SJSA1 (cell line): ENCODE data around the gene ZNF324. TPM values are rescaled to one million over a fixed set of nuclear protein-coding genes. Genes with fewer than 3 reads are reported as not detected.

ENCODE experiments used
- DNase-seq, 2 experiments: peaks; one replicate each; pipeline ENCODE4 v3.0.0-alpha.2; 2015 to 2020; ENCODE audit warnings: low spot score in 2 of 2, low read depth in 1 of 2
- H3K27ac ChIP-seq: fragments of 250-450 bp; sonication (Bioruptor Pico); 2 replicates; pipeline ENCODE4 v1.5.1; 2020; ENCODE audit warnings: mild to moderate bottlenecking, moderate library complexity
- H3K27me3 ChIP-seq: fragments of 250-450 bp; sonication (Bioruptor Pico); replicated peaks from 2 replicates; pipeline ENCODE4 v1.5.1; 2020; ENCODE audit warnings: mild to moderate bottlenecking, moderate library complexity
- H3K36me3 ChIP-seq: fragments of 250-450 bp; sonication (Bioruptor Pico); 2 replicates; pipeline ENCODE4 v1.5.1; 2020; ENCODE audit warnings: mild to moderate bottlenecking
- H3K4me1 ChIP-seq: fragments of 250-450 bp; sonication (Bioruptor Pico); replicated peaks from 2 replicates; pipeline ENCODE4 v1.6.1; 2021; ENCODE audit warnings: mild to moderate bottlenecking
- H3K4me3 ChIP-seq: fragments of 250-450 bp; sonication (Bioruptor Pico); 2 replicates; pipeline ENCODE4 v1.5.1; 2020; ENCODE audit warnings: mild to moderate bottlenecking
- H3K9me3 ChIP-seq: fragments of 250-450 bp; sonication (Bioruptor Pico); replicated peaks from 2 replicates; pipeline ENCODE4 v1.5.1; 2020; ENCODE audit warnings: mild to moderate bottlenecking
- total RNA-seq: library from RNA; depleted of rRNA; stranded (reverse); fragments of >200 nt; shearing (Covaris generic); gene quantifications from 2 replicates; pipeline ENCODE4 v1.2.3, GENCODE V29; 2014; rRNA removed

ZNF324 gene
- total RNA-seq, 1 experiment from 2014 or later = 15.1 TPM

DNA sequence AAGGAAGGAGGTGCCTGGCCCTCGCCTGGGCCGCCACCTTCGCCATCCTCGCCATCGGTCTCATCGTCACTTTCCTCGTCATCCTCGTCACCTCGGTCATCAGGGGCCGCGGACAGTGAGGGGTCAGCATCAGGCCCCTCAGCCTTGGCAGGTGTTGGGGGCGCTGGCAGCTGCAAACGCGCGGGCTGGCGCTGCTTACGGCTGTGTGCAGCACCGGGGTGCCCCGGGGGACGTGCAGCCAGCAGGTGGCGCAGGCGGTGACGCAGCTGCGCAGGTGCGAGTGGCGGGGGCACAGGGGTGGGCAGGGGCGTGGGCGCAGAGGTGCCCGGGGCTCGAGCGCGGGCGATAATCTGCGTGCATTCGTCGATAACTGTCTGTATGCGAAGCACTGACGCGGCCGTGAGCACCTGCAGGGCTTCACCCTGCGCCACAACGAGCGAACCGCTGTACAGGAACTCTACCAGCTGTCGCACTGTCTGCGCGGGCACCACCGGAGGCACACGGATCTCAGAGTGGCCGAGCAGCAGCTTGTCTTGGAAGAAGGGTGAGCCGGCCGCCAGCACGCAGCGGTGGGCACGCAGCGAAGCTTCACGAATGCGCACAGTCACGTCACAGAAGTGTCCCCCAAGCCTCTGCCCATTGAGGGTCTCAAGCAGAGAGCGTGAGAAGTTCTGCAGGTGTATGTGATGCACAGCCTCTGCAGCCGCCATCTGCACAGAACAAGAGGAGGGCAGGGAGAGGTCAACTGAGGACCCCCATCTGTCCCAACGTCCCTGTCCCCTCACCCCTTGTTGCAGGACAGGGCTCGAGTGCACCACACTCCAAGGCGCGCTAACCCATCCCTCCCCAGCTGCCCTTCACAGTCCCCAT, 50.3 kb downstream of the ZNF324 start:
- H3K36me3 ChIP-seq = peaks cover 38% of the 10 kb centered on the region
- H3K27me3 ChIP-seq = no peaks in the 10 kb centered on the region
- no peaks in the 10 kb centered on the region for H3K9me3 ChIP-seq
- no peak overlapping the region for H3K4me3 ChIP-seq
- no peak overlapping the region for H3K27ac ChIP-seq
- DNase-seq = no peak
- H3K4me1 ChIP-seq = peaks cover 9% of the 10 kb centered on the region

DNA sequence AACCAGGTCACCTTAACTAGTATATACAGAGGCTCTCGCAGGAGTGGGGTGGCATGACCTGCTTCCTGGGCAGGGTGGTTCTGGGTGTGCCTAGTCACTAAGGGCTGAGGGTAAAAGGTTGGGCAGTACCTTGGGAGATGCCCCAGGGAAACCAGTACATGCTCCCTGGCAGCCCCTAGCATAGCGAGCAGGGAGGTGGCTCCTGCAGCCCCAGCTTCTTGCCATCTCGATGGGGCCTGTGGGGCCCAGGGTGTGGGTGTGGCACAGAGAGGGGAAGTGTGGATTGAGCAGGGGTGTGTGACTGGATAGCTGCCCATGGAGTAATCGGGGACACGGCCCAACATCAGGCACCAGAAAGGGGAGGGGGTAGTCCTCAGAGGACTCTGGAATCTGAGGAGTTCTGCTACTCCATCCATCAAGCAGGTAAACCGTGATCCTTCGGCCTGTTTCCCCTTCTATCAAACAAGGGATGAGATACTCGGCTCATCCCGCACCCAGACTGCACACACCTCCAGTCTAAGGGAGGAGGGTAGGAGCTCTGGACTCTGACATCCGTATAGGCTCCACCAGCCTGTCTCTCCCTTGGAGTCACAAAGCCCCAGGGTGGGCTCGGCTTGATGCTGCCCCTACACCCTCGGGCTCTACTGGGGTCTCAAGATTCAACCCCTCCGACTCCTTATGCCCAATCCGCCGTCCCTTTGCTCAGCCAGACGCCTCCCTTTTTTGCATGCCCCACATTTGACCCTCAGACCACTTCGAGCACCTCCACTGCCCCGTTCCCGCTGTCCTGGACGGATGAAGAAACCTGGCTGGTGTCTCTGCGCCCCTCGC, 51.6 kb downstream of the ZNF324 start:
- no peak for DNase-seq
- H3K27me3 ChIP-seq = no peaks in the 10 kb centered on the region
- peaks cover 9% of the 10 kb centered on the region for H3K4me1 ChIP-seq
- H3K4me3 ChIP-seq = peak overlapping the region; percentile 71
- peaks cover 35% of the 10 kb centered on the region for H3K36me3 ChIP-seq
- H3K27ac ChIP-seq = no peak overlapping the region
- H3K9me3 ChIP-seq = no peaks in the 10 kb centered on the region

- Histone ChIP-seq H3K36me3 (peaks cover 30% of the 10 kb centered on the region), H3K27ac (peak overlapping the region; percentile 59), H3K27me3 (no peaks in the 10 kb centered on the region), H3K4me1 (peaks cover 9% of the 10 kb centered on the region), H3K9me3 (no peaks in the 10 kb centered on the region), H3K4me3 (peak overlapping the region; percentile 71)
- DNase-seq = peak in 1 of 2 experiments; percentile 79
Observed at GRCh38 chr19:58519087-58519354, 52.1 kb downstream of the ZNF324 start.

GRCh38 chr19:58519355-58520256, 52.7 kb downstream of the ZNF324 start, which contains the start of gene ZBTB45:
ZBTB45 (minus strand) TSS chr19:58519810; CDS start chr19:58517673, 2,137 bp downstream.
- Histone ChIP-seq H3K36me3 (peaks cover 26% of the 10 kb centered on the region), H3K4me1 (peaks cover 9% of the 10 kb centered on the region)

DNA sequence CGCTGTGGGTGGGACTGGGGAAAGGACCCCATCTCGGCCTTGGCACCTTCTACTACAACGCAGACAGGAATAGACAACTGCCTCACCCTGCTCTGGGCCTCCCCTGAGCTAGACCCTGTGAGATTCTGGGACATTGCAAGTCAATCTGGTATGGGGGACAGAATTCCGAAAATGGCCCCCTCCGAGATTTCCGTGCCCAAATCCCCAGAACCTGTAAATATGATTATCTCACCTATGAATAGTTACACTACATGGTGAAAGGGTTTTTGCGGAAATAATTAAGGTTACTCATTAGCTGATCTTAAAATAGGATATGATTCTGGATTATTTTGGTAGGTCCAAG, 53.3 kb downstream of the ZNF324 start:
- Histone ChIP-seq H3K9me3 (no peaks in the 10 kb centered on the region), H3K27me3 (no peaks in the 10 kb centered on the region), H3K27ac (peak overlapping the region; percentile 59), H3K36me3 (peaks cover 24% of the 10 kb centered on the region), H3K4me1 (peaks cover 9% of the 10 kb centered on the region), H3K4me3 (peak overlapping the region; percentile 71)
- no peak for DNase-seq

More at GRCh38 chr19:58519355-58520256, 52.7 kb downstream of the ZNF324 start, which contains the start of gene ZBTB45:
- peak; percentile 94 to 96 for DNase-seq
- Histone ChIP-seq H3K27me3 (no peaks in the 10 kb centered on the region), H3K9me3 (no peaks in the 10 kb centered on the region), H3K27ac (peak within 1 kb of the TSS; percentile 59), H3K4me3 (peak within 1 kb of the TSS; percentile 71)

GRCh38 chr19:58521651-58522050, 54.8 kb downstream of the ZNF324 start:
- no peak for DNase-seq
- no peaks in the 10 kb centered on the region for H3K27me3 ChIP-seq
- no peaks in the 10 kb centered on the region for H3K9me3 ChIP-seq
- peaks cover 9% of the 10 kb centered on the region for H3K4me1 ChIP-seq
- peaks cover 13% of the 10 kb centered on the region for H3K36me3 ChIP-seq
- no peak overlapping the region for H3K27ac ChIP-seq
- H3K4me3 ChIP-seq = no peak overlapping the region

DNA sequence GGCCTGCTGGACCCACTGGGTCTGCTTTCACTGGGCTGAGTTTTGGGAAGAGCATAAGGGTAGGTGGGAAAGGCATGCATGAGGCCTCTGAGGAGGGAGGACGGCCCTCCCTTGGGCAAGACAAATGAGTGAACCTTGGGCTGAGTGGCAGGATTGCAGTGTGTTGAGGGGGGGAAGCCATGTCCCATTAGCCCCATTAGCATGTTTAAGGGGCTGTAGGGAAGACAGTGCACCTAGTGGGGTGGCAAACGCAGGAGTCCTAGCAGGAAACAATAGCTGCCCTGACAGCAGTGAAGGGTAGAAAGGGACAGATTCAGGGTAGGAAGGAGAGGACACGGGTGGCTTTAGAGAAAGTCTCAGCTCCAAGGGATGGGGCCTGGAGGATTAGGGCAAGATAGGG, 55.8 kb downstream of the ZNF324 start:
- Histone ChIP-seq H3K27me3 (no peaks in the 10 kb centered on the region), H3K36me3 (0 out of 2 replicates have a peak, but pooled peaks cover 4% of the 10 kb centered on the region), H3K9me3 (no peaks in the 10 kb centered on the region), H3K4me1 (peaks cover 9% of the 10 kb centered on the region), H3K27ac (no peak overlapping the region), H3K4me3 (no peak overlapping the region)
- DNase-seq = no peak

Other genes starting within 250 kb of the ZNF324 start
- 42.4 and 50.5 TPM in 2 replicates for gene ZNF544, start 238.2 kb upstream of the ZNF324 start, total RNA-seq
- gene ZNF8, start 188.1 kb upstream of the ZNF324 start, total RNA-seq = 2.5 and 4.1 TPM in 2 replicates
- 44.4 and 59.3 TPM in 2 replicates for gene ERVK3-1, start 161.7 kb upstream of the ZNF324 start, total RNA-seq
- 2.5 and 3.2 TPM in 2 replicates for gene ZSCAN22, start 140.1 kb upstream of the ZNF324 start, total RNA-seq
- 23.6 and 67.7 TPM in 2 replicates for gene A1BG, start 113.6 kb upstream of the ZNF324 start, total RNA-seq
- 0.19 and 1.3 TPM in 2 replicates for gene ZNF497, start 104.3 kb upstream of the ZNF324 start, total RNA-seq
- 2.5 and 7.0 TPM in 2 replicates for gene ZNF837, start 86.0 kb upstream of the ZNF324 start, total RNA-seq
- gene RPS5, start 79.8 kb upstream of the ZNF324 start, total RNA-seq = 1,597 and 2,220 TPM in 2 replicates
- 0.53 TPM in 1 of 2 replicates, not detected in the other for gene RNF225, start 71.4 kb upstream of the ZNF324 start, total RNA-seq
- 9.6 and 13.5 TPM in 2 replicates for gene ZNF584, start 58.4 kb upstream of the ZNF324 start, total RNA-seq
- gene ZNF132, start 26.9 kb upstream of the ZNF324 start, total RNA-seq = 2.8 and 6.0 TPM in 2 replicates
- gene ZNF324B, start 15.5 kb upstream of the ZNF324 start, total RNA-seq = 4.9 and 6.7 TPM in 2 replicates
- gene ZNF446, start 9.3 kb downstream of the ZNF324 start, total RNA-seq = 5.1 TPM in 2 replicates
- 0.38 and 0.55 TPM in 2 replicates for gene SLC27A5, start 44.9 kb downstream of the ZNF324 start, total RNA-seq
- gene ZBTB45, start 52.7 kb downstream of the ZNF324 start, total RNA-seq = 4.2 and 4.7 TPM in 2 replicates
- gene TRIM28, start 77.0 kb downstream of the ZNF324 start, total RNA-seq = 343 and 432 TPM in 2 replicates
- 92.8 and 116 TPM in 2 replicates for gene CHMP2A, start 88.0 kb downstream of the ZNF324 start, total RNA-seq
- gene UBE2M, start 91.5 kb downstream of the ZNF324 start, total RNA-seq = 79.2 and 109 TPM in 2 replicates
- gene MZF1, start 106.3 kb downstream of the ZNF324 start, total RNA-seq = 5.0 and 7.4 TPM in 2 replicates